GM12875 (cell line): ENCODE data around the gene SENP1.

Experiments used
- H3K4me3 ChIP-seq: one replicate; pipeline ENCODE4 v1.5.1; 2011; ENCODE audit warnings: low read depth, low read length, control low read depth
- TF ChIP-seq, protein P1 (sequence below): IDR thresholded peaks from 2 replicates; pipeline ENCODE4 v1.5.1; 2011; ENCODE audit warnings: low read depth, mild to moderate bottlenecking, control low read depth, inconsistent platforms, low read length, moderate library complexity, borderline replicate concordance; ENCODE audit not compliant: insufficient read depth

SENP1 gene

DNA sequence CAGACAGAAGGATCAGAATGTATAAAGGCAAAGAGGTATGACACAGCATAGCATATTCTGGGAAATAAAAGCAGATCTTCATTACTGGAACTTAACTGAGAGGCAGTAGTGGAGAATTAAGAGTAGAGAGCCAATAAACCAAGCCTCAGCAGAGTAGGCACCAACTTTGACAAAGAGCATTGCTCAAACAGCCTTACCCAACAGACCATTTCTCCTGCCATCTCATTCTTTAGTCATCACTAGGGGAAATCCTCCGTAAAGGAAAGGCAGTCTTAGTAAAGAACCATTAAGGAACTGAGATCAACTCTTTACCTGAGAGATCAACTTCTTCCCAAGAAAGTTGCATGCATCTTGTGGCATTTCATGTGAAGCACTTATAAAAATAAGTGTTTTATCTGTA is 36.6 kb downstream of the SENP1 start:
- no peak overlapping the region for H3K4me3 ChIP-seq
- TF ChIP-seq, protein P1, sequence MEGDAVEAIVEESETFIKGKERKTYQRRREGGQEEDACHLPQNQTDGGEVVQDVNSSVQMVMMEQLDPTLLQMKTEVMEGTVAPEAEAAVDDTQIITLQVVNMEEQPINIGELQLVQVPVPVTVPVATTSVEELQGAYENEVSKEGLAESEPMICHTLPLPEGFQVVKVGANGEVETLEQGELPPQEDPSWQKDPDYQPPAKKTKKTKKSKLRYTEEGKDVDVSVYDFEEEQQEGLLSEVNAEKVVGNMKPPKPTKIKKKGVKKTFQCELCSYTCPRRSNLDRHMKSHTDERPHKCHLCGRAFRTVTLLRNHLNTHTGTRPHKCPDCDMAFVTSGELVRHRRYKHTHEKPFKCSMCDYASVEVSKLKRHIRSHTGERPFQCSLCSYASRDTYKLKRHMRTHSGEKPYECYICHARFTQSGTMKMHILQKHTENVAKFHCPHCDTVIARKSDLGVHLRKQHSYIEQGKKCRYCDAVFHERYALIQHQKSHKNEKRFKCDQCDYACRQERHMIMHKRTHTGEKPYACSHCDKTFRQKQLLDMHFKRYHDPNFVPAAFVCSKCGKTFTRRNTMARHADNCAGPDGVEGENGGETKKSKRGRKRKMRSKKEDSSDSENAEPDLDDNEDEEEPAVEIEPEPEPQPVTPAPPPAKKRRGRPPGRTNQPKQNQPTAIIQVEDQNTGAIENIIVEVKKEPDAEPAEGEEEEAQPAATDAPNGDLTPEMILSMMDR = no peak

DNA sequence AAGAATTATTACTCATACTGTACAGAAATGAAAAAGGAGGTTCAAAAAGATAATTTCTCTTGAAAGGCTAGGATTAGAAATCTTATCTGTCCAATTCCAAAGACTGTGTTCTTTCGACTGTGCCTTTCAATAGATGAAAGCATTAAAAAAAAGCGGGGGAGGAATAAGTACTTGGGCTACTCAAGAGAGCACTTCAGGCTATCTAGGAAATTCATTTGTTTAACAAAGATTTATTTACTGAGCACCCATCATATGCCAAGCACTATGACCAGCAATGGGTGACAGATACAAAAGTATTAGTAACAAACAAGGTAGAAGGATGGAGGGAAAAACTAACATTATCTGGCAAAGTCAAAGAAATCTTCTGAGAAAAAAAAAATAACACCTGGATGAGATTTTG is 37.4 kb downstream of the SENP1 start:
- TF ChIP-seq, protein P1 = no peak
- H3K4me3 ChIP-seq = no peak overlapping the region

GRCh38 chr12:48067250-48067938 is 38.5 kb downstream of the SENP1 start:
- TF ChIP-seq, protein P1 = no peak

DNA sequence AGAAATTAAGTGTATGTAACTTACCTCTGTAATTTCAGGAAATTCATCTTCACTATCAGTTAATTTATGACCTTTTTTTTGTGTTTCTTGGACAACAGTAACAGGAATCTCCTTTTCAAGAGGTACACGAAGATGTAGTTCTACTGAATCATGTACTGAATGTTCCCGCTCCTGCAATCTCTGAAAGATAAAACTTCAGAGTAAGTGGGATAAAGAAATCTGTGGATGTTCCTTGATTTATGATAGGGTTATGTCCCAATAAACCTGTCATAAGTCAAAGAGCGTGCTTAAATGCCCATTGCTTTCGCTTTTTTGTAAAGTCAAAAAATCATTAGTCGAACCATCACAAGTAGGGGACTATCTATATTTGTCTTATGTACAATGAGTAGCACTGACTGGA is 40.8 kb downstream of the SENP1 start:
- no peak overlapping the region for H3K4me3 ChIP-seq
- TF ChIP-seq, protein P1 = no peak

More at GRCh38 chr12:48067250-48067938, 38.5 kb downstream of the SENP1 start:
- no peak overlapping the region for H3K4me3 ChIP-seq

DNA sequence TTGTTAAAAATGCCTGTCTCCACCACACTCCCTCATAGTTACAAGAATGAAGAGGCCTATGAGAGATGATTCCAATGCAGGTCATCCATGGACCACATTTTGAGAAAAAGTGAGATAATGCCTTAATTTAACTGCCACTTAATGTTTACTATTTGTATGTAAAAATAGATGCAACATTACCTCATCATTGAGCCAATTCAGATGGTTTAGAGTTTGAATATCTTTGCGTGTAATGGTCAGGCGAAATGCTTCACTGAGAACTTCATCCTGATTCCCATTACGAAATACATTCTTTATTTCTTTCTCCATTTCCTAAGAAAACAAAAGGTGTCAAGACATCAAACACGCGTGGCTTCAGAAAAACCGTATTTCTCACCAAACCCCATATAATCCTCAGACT is 42.3 kb downstream of the SENP1 start:
- TF ChIP-seq, protein P1 = no peak
- no peak overlapping the region for H3K4me3 ChIP-seq

GRCh38 chr12:48061938-48062719 is 43.8 kb downstream of the SENP1 start:
- TF ChIP-seq, protein P1 = no peak
- H3K4me3 ChIP-seq = no peak overlapping the region

GRCh38 chr12:48060474-48060873 is 45.4 kb downstream of the SENP1 start:
- TF ChIP-seq, protein P1 = no peak
- no peak overlapping the region for H3K4me3 ChIP-seq
